ENCODE data around the gene EIF4A3. TPM values are rescaled to one million over a fixed set of nuclear protein-coding genes. Genes with fewer than 3 reads are reported as not detected.

Gene EIF4A3
- total and polyA plus RNA-seq, 9 of the 15 experiments (the other 6 are each of a cell fraction or from before 2014, with no cell fraction given): 62.7 to 171 (median 127) TPM

GRCh38 chr17:80101011-80101945 is 45.6 kb downstream of the EIF4A3 start, which contains the start of gene GAA (continued):
- TF ChIP-seq STAG1 (CRISPR knock-in tag; IDR thresholded peaks at IDR 0.05; ENCODE audit: borderline replicate concordance) (no peak), ZNF584 (CRISPR knock-in tag; IDR thresholded peaks at IDR 0.05; ENCODE audit: low read depth) (no peak), ZSCAN32 (CRISPR knock-in tag; IDR thresholded peaks at IDR 0.05) (no peak), MCM2 (IDR thresholded peaks at IDR 0.05; ENCODE audit: low read depth) (no peak), HMBOX1 (IDR thresholded peaks at IDR 0.05) (no peak), TAF1 (IDR thresholded peaks at IDR 0.05; ENCODE audit: control insufficient read depth, extremely low read depth, insufficient read depth, low read length, severe bottlenecking) (peak; percentile 17), ZNF518B (CRISPR knock-in tag; IDR thresholded peaks at IDR 0.05) (no peak), SOX6 (IDR thresholded peaks at IDR 0.05) (0 out of 2 replicates have a peak, but pooled peaks have one; percentile 19), ZBED1 (IDR thresholded peaks at IDR 0.05) (no peak), ZNF143 (CRISPR knock-in tag; IDR thresholded peaks at IDR 0.05) (no peak), SLC30A9 (CRISPR knock-in tag; IDR thresholded peaks at IDR 0.05) (no peak), ZC3H11A (IDR thresholded peaks at IDR 0.05; ENCODE audit: low read depth, low read length) (no peak), ZKSCAN3 (CRISPR knock-in tag; IDR thresholded peaks at IDR 0.05) (no peak), HIVEP1 (CRISPR knock-in tag; IDR thresholded peaks at IDR 0.05) (no peak), ID3 (CRISPR knock-in tag; IDR thresholded peaks at IDR 0.05) (no peak), ID3 (tag; IDR thresholded peaks at IDR 0.05) (peak; percentile 46; the same call in 1 of the 2 replicates), ZNF695 (CRISPR knock-in tag; IDR thresholded peaks at IDR 0.05) (no peak)
- TF ChIP-seq, protein P1, sequence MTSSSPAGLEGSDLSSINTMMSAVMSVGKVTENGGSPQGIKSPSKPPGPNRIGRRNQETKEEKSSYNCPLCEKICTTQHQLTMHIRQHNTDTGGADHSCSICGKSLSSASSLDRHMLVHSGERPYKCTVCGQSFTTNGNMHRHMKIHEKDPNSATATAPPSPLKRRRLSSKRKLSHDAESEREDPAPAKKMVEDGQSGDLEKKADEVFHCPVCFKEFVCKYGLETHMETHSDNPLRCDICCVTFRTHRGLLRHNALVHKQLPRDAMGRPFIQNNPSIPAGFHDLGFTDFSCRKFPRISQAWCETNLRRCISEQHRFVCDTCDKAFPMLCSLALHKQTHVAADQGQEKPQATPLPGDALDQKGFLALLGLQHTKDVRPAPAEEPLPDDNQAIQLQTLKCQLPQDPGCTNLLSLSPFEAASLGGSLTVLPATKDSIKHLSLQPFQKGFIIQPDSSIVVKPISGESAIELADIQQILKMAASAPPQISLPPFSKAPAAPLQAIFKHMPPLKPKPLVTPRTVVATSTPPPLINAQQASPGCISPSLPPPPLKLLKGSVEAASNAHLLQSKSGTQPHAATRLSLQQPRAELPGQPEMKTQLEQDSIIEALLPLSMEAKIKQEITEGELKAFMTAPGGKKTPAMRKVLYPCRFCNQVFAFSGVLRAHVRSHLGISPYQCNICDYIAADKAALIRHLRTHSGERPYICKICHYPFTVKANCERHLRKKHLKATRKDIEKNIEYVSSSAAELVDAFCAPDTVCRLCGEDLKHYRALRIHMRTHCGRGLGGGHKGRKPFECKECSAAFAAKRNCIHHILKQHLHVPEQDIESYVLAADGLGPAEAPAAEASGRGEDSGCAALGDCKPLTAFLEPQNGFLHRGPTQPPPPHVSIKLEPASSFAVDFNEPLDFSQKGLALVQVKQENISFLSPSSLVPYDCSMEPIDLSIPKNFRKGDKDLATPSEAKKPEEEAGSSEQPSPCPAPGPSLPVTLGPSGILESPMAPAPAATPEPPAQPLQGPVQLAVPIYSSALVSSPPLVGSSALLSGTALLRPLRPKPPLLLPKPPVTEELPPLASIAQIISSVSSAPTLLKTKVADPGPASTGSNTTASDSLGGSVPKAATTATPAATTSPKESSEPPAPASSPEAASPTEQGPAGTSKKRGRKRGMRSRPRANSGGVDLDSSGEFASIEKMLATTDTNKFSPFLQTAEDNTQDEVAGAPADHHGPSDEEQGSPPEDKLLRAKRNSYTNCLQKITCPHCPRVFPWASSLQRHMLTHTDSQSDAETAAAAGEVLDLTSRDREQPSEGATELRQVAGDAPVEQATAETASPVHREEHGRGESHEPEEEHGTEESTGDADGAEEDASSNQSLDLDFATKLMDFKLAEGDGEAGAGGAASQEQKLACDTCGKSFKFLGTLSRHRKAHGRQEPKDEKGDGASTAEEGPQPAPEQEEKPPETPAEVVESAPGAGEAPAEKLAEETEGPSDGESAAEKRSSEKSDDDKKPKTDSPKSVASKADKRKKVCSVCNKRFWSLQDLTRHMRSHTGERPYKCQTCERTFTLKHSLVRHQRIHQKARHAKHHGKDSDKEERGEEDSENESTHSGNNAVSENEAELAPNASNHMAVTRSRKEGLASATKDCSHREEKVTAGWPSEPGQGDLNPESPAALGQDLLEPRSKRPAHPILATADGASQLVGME (CRISPR knock-in tag; IDR thresholded peaks at IDR 0.05): peak; percentile 88
